Measurements from ENCODE around the gene CPT2. TPM values are rescaled to one million over a fixed set of nuclear protein-coding genes. Genes with fewer than 3 reads are reported as not detected.
A peak's percentile ranks its signal among the peaks of the same experiment; 100 is the strongest.

Gene CPT2
- total and polyA plus RNA-seq, 9 of the 15 experiments (the other 6 are each of a cell fraction or from before 2014, with no cell fraction given), result 7.6 to 25.1 (median 16.8) TPM

DNA sequence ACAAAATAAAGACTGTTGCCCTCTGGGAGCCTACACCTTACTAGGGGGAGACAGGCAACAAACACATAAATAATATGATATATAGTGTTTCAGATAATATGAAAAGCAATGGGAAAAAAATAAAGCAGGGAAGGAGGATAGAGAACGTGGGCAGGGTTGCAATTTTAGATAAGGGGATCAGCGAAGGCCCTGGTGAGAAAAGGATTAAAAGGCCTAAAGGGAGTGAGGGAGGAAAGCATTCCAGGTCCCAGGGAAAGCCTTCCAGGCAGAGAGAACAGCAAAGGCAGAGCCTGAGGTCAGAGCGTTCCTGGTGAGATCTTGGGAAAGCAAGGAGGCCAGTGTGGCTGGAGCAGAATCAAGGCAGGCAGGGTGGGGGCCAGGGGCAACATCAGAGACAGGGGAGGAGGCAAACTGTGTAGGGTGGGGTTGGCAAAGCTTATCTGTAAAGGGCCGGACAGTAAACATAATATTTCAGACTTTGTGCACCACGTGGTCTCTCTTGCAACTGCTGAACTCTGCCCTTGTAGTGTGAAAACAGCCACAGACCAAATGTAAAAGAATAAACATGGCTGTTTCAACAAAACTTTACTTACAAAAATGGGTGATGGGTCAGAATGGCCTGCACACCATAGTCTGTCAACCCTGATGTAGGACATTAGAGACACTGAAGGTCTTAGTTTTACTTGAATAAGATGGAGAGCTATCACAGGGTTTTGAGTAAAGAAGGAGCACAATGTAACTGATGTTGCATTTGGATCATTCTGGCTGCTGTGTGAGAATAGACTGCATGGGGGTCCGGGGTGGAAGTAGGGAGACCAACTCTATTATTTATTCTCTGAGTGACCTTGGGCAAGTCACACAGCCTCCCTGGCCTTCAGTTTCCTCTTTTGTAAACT lies 13.3 kb upstream of the CPT2 start (continued):
- TF ChIP-seq ZNF165 (CRISPR knock-in tag; IDR thresholded peaks at IDR 0.05; ENCODE audit: borderline replicate concordance), result no peak
- 0 out of 2 replicates have a peak, but pooled peaks have one; percentile 53 for TF ChIP-seq ZKSCAN8 (CRISPR knock-in tag; IDR thresholded peaks at IDR 0.05)
- TF ChIP-seq KDM2B (CRISPR knock-in tag; IDR thresholded peaks at IDR 0.05), result no peak
- TF ChIP-seq ELF1 (tag; IDR thresholded peaks at IDR 0.05), result no peak
- no peak for TF ChIP-seq ZNF408 (CRISPR knock-in tag; IDR thresholded peaks at IDR 0.05; ENCODE audit: low read depth)
- TF ChIP-seq POU5F1 (IDR thresholded peaks at IDR 0.05; ENCODE audit: borderline replicate concordance, low read depth, low read length, partially characterized antibody), result no peak
- TF ChIP-seq HDGF (IDR thresholded peaks at IDR 0.05), result no peak; the same call in 1 of the 2 replicates
- TF ChIP-seq NFXL1 (CRISPR knock-in tag; IDR thresholded peaks at IDR 0.05), result no peak
- TF ChIP-seq HMG20B (CRISPR knock-in tag; IDR thresholded peaks at IDR 0.05), result no peak
- TF ChIP-seq, protein P1, sequence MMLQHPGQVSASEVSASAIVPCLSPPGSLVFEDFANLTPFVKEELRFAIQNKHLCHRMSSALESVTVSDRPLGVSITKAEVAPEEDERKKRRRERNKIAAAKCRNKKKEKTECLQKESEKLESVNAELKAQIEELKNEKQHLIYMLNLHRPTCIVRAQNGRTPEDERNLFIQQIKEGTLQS (IDR thresholded peaks at IDR 0.05), result no peak
- TF ChIP-seq, protein P1 (CRISPR knock-in tag; conservative IDR thresholded peaks at IDR 0.05), result no peak
- TF ChIP-seq TBP (optimal IDR thresholded peaks at IDR 0.05; ENCODE audit: low read depth, low read length), result peak; percentile 6
- TF ChIP-seq DDX20 (tag; IDR thresholded peaks at IDR 0.05; ENCODE audit: low read depth), result no peak
- TF ChIP-seq ZNF766 (CRISPR knock-in tag; conservative IDR thresholded peaks at IDR 0.05), result no peak
- TF ChIP-seq ZNF644 (tag; IDR thresholded peaks at IDR 0.05; ENCODE audit: low read depth), result 0 out of 2 replicates have a peak, but pooled peaks have one; percentile 54
- TF ChIP-seq ZFX (CRISPR knock-in tag; IDR thresholded peaks at IDR 0.05), result peak; percentile 49
- no peak for TF ChIP-seq SETDB1 (IDR thresholded peaks at IDR 0.05; ENCODE audit: low read length)
